AG04449 (cell line): ENCODE data around the gene WDR88.

Experiments
- CTCF ChIA-PET: fragments of 350-600 bp; formaldehyde crosslinking; extraction: SDS; loops from one replicate; lab custom pipeline; 2021; ENCODE audit warnings: antibody characterized with exemption; lab: Yijun Ruan, JAX
- POLR2A ChIA-PET: fragments of 400-600, 350-600 bp; formaldehyde crosslinking; extraction: SDS; loops from one replicate; lab custom pipeline; 2020; ENCODE audit warnings: antibody characterized with exemption, inconsistent platforms; lab: Yijun Ruan, JAX
- DNase-seq: peaks from one replicate; pipeline ENCODE4 v3.0.0-alpha.2; 2010; ENCODE audit warnings: low read depth, low spot score
- H3K4me3 ChIP-seq: 2 replicates; pipeline ENCODE4 v1.5.1; 2011; ENCODE audit warnings: low read depth, mild to moderate bottlenecking, control low read depth, low read length
- TF ChIP-seq, protein P1 (sequence below): IDR thresholded peaks from one replicate; pipeline ENCODE4 v1.5.1; 2011; ENCODE audit warnings: mild to moderate bottlenecking, moderate library complexity, low read length, control low read depth, inconsistent platforms; ENCODE audit not compliant: insufficient read depth; ENCODE audit errors: missing control alignments

Gene WDR88

DNA sequence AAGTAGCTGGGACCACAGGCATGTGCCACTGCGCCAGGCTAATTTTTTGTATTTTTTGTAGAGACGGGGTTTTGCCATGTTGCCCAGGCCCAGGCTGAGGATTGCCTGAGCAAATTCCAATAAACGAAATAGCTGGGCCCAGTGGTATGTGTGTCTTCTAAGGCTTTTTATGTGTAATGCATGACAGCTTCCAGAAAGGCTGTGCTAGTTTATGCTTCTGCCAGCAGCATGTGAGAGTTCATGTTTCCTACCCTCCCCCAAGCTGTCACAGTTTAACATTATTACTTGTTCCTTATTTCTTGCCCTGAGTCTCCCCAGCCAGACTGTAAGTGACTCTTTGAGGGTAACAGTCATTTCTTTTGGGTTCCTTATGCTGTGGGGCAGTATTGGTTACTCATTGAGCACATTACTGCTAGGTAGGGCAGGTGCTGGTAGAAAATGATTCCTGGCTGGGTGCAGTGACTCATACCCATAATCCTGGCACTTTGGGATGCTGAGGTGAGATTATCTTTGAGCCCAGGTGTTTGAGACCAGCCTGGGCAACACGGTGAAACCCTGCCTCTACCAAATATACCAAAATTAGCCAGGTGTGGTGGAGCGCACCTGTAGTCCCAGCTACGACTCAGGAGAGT lies 37.4 kb upstream of the WDR88 start:
- no peak overlapping the region for H3K4me3 ChIP-seq
- CTCF ChIA-PET: interaction anchor here (1.4 kb wide), 1 partner anchor 31 kb away, joined by 3 read pairs; no protein-coding TSS in a partner anchor
- TF ChIP-seq, protein P1, sequence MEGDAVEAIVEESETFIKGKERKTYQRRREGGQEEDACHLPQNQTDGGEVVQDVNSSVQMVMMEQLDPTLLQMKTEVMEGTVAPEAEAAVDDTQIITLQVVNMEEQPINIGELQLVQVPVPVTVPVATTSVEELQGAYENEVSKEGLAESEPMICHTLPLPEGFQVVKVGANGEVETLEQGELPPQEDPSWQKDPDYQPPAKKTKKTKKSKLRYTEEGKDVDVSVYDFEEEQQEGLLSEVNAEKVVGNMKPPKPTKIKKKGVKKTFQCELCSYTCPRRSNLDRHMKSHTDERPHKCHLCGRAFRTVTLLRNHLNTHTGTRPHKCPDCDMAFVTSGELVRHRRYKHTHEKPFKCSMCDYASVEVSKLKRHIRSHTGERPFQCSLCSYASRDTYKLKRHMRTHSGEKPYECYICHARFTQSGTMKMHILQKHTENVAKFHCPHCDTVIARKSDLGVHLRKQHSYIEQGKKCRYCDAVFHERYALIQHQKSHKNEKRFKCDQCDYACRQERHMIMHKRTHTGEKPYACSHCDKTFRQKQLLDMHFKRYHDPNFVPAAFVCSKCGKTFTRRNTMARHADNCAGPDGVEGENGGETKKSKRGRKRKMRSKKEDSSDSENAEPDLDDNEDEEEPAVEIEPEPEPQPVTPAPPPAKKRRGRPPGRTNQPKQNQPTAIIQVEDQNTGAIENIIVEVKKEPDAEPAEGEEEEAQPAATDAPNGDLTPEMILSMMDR: no peak
- POLR2A ChIA-PET: no interaction called here
- DNase-seq: no peak

- ChIA-PET POLR2A (no interaction called here), CTCF (interaction anchor here (1.1 to 1.4 kb wide), 2 partner anchors 29 to 120 kb away, joined by 3 to 9 read pairs; no protein-coding TSS in a partner anchor)
- TF ChIP-seq, protein P1: no peak
- no peak overlapping the region for H3K4me3 ChIP-seq
- DNase-seq: no peak
Observed at GRCh38 chr19:33096005-33096404, 35.9 kb upstream of the WDR88 start.

GRCh38 chr19:33098055-33098534 lies 33.8 kb upstream of the WDR88 start:
- no peak for DNase-seq
- POLR2A ChIA-PET: no interaction called here
- no peak overlapping the region for H3K4me3 ChIP-seq
- CTCF ChIA-PET: interaction anchor here (1.8 to 1.9 kb wide), 2 partner anchors 27 to 121 kb away, joined by 5 to 7 read pairs; no protein-coding TSS in a partner anchor
- TF ChIP-seq, protein P1: no peak

DNA sequence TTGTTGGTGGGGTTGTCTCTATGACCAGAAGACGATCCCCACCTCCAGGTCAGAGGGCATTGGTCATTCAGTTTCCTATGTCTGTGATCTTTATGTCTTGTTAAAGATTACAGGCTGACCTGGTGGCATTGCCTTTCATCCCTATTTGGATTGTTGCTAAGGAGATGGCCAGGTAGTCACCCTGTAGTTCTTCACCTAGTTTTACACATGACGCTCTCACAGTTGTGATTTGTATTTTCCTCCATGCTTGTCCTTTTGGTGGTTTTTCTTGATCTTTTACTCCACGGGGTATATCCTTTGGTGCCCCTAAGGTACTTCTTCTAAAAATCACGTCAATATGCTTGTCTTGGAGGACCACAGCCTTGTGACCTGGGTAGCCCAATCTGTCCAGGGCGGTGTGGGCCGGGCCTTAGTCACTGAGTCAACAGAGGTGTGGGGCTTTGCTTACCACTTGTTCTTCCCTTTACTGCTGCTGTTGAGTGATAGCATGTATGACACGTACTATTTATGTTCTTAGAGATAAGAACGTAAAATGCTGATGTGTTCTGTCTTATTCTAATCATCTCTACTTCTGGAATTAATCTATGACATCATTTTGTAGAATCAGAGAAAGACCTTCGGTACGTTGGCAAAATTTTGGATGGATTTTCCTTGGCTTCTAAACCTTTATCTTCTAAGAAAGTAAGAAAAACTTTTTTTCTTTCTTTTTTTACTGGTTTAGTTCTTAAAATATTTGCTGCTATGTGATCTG lies 30.8 kb upstream of the WDR88 start:
- CTCF ChIA-PET: no interaction called here

GRCh38 chr19:33102893-33103292 lies 29.0 kb upstream of the WDR88 start:
- ChIA-PET POLR2A (no interaction called here), CTCF (interaction anchor here (0.7 to 1.8 kb wide), 4 partner anchors 14 to 128 kb away, joined by 3 to 9 read pairs (median 3); no protein-coding TSS in a partner anchor)
- no peak for DNase-seq
- no peak overlapping the region for H3K4me3 ChIP-seq
- TF ChIP-seq, protein P1: no peak

More for the DNA sequence above, 30.8 kb upstream of the WDR88 start:
- no peak for DNase-seq
- POLR2A ChIA-PET: no interaction called here
- H3K4me3 ChIP-seq: no peak overlapping the region
- TF ChIP-seq, protein P1: no peak

DNA sequence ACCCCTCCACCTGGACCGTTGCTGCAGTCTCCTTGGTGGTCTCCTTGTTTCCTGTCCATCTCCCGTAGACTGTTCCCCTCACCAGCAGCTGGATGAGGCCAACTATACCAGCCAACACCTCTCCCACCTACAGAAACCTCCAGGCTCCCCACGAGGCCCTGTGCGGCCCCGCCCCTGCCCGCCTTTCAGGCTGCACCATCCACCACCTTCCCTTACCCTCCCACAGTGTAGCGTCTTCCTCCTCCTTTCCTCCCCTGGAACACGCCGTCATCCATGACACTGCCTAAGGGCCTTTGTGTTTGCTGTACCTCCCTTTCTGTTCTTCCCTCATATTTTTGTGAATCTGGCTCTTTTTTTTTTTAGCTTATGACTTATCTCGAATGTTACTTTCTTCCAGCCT lies 23.8 kb upstream of the WDR88 start:
- CTCF ChIA-PET: interaction anchor here (1.1 to 1.8 kb wide), 2 partner anchors 11 to 17 kb away, joined by 4 to 5 read pairs; no protein-coding TSS in a partner anchor
- H3K4me3 ChIP-seq: no peak overlapping the region
- POLR2A ChIA-PET: no interaction called here
- DNase-seq: no peak
- TF ChIP-seq, protein P1: no peak
